ENCODE results near the gene IL21R.

The IL21R gene

GRCh38 chr16:27468941-27469531 is 67.1 kb downstream of the IL21R start:
- no peak for TF ChIP-seq CTCF (IDR thresholded peaks at IDR 0.05; ENCODE audit: low read depth, low read length, missing control alignments)
- in situ Hi-C loops (cut with HindIII; ENCODE audit: low pct_ligation_motif_present, low sequenced_read_pairs), result no loop called here
- DNase-seq, result no peak
- Histone ChIP-seq H3K27me3 (replicated peaks) (no peaks in the 10 kb centered on the region), H3K4me3 (ENCODE audit: low read depth, low read length) (no peak overlapping the region), H3K36me3 (replicated peaks) (peaks cover 80% of the 10 kb centered on the region), H3K27ac (no peak overlapping the region)

GRCh38 chr16:27470567-27471431 is 68.8 kb downstream of the IL21R start:
- in situ Hi-C loops (cut with HindIII; ENCODE audit: low pct_ligation_motif_present, low sequenced_read_pairs), result no loop called here
- DNase-seq, result peak; percentile 78
- Histone ChIP-seq H3K4me3 (ENCODE audit: low read depth, low read length) (no peak overlapping the region), H3K27ac (peak overlapping the region; percentile 67), H3K27me3 (replicated peaks) (no peaks in the 10 kb centered on the region), H3K36me3 (replicated peaks) (peaks cover 68% of the 10 kb centered on the region)
- TF ChIP-seq CTCF (IDR thresholded peaks at IDR 0.05; ENCODE audit: low read depth, low read length, missing control alignments), result peak; percentile 53

GRCh38 chr16:27471661-27472060 is 69.7 kb downstream of the IL21R start:
- no peak for DNase-seq
- in situ Hi-C loops (cut with HindIII; ENCODE audit: low pct_ligation_motif_present, low sequenced_read_pairs), result no loop called here
- TF ChIP-seq CTCF (IDR thresholded peaks at IDR 0.05; ENCODE audit: low read depth, low read length, missing control alignments), result no peak
- H3K36me3 ChIP-seq (replicated peaks), result peaks cover 66% of the 10 kb centered on the region
- no peak overlapping the region for H3K27ac ChIP-seq
- H3K27me3 ChIP-seq (replicated peaks), result no peaks in the 10 kb centered on the region
- H3K4me3 ChIP-seq (ENCODE audit: low read depth, low read length), result no peak overlapping the region

GRCh38 chr16:27472091-27473020 is 70.4 kb downstream of the IL21R start:
- Histone ChIP-seq H3K4me3 (ENCODE audit: low read depth, low read length) (no peak overlapping the region), H3K27me3 (replicated peaks) (no peaks in the 10 kb centered on the region), H3K27ac (peak overlapping the region; percentile 30), H3K36me3 (replicated peaks) (peaks cover 65% of the 10 kb centered on the region)
- TF ChIP-seq CTCF (IDR thresholded peaks at IDR 0.05; ENCODE audit: low read depth, low read length, missing control alignments), result no peak
- no peak for DNase-seq
- in situ Hi-C loops (cut with HindIII; ENCODE audit: low pct_ligation_motif_present, low sequenced_read_pairs), result no loop called here

- Histone ChIP-seq H3K36me3 (replicated peaks) (peaks cover 65% of the 10 kb centered on the region), H3K27ac (no peak overlapping the region), H3K4me3 (ENCODE audit: low read depth, low read length) (no peak overlapping the region), H3K27me3 (replicated peaks) (no peaks in the 10 kb centered on the region)
- no peak for TF ChIP-seq CTCF (IDR thresholded peaks at IDR 0.05; ENCODE audit: low read depth, low read length, missing control alignments)
- in situ Hi-C loops (cut with HindIII; ENCODE audit: low pct_ligation_motif_present, low sequenced_read_pairs), result no loop called here
- no peak for DNase-seq
Measured at GRCh38 chr16:27473101-27473900, 71.3 kb downstream of the IL21R start.
